A549 (cell line): ENCODE measurements around the gene DOK6. TPM values are rescaled to one million over a fixed set of nuclear protein-coding genes. Genes with fewer than 3 reads are reported as not detected.

Source experiments
- ATAC-seq, 2 experiments: fragments of 200-7000 bp in 1 of 2; fragments of >200 bp in 1 of 2; cut with Nextera tagmentation in 1 of 2; cut with Tn5 transposase in 1 of 2; 3 replicates each; pipeline versions ENCODE4 v1.8.0 to v1.9.1; 2018 to 2020; ENCODE audit warnings: mild to moderate bottlenecking in 1 of 2, moderate library complexity in 1 of 2
- CTCF ChIA-PET: fragments of 300-600 bp; sonication (Branson Sonifier 250); formaldehyde crosslinking; extraction: SDS; loops from one replicate; lab custom pipeline; 2021; ENCODE audit warnings: antibody characterized with exemption, inconsistent platforms; lab: Yijun Ruan, JAX
- POLR2A ChIA-PET: fragments of 350-600 bp; formaldehyde crosslinking; extraction: SDS; loops from one replicate; lab custom pipeline; 2021; ENCODE audit warnings: antibody characterized with exemption, inconsistent platforms; lab: Yijun Ruan, JAX
- DNase-seq, 2 experiments: peaks; one replicate each; pipeline versions ENCODE4 v3.0.0 to v3.0.0-alpha.2; 2011 to 2016; ENCODE audit warnings: low read depth in 1 of 2, low spot score in 1 of 2
- FAIRE-seq: peaks from 2 replicates; lab custom pipeline; 2011; peaks lifted over from hg19 to GRCh38; lab: Jason Lieb, UNC
- H3K27ac ChIP-seq, 2 experiments: fragments of >200 bp; sonication (Bioruptor Twin); formaldehyde crosslinking; 3 replicates each; pipeline ENCODE4 v1.5.1; 2016 to 2017
- H3K4me1 ChIP-seq: fragments of >200 bp; sonication (Bioruptor Twin); formaldehyde crosslinking; 3 replicates; pipeline ENCODE4 v1.6.1; 2016
- H3K4me2 ChIP-seq: fragments of >200 bp; sonication (Bioruptor Twin); formaldehyde crosslinking; 3 replicates; pipeline ENCODE4 v1.6.1; 2016
- H3K4me3 ChIP-seq: fragments of >200 bp; sonication (Bioruptor Twin); formaldehyde crosslinking; 3 replicates; pipeline ENCODE4 v1.5.1; 2016
- H3K9me3 ChIP-seq: fragments of >200 bp; sonication (Bioruptor Twin); formaldehyde crosslinking; 3 replicates; pipeline ENCODE4 v1.6.1; 2016
- BHLHE40 ChIP-seq: IDR thresholded peaks from 2 replicates; pipeline ENCODE4 v1.6.1; 2012; ENCODE audit warnings: low read depth, low read length, inconsistent platforms
- CBX2 ChIP-seq: fragments of 200-600 bp; sonication (generic); IDR thresholded peaks from 2 replicates; pipeline ENCODE4 v1.6.1; 2016; ENCODE audit warnings: low read depth, mild to moderate bottlenecking, borderline replicate concordance
- CEBPB ChIP-seq, 2 experiments: fragments of >200 bp in 1 of 2; sonication (Bioruptor Twin) in 1 of 2; formaldehyde crosslinking in 1 of 2; IDR thresholded peaks; 2 replicates each; pipeline ENCODE4 v1.6.1; 2012 to 2016
- CHD4 ChIP-seq: fragments of 200-600 bp; sonication (generic); IDR thresholded peaks from 2 replicates; pipeline ENCODE4 v1.6.1; 2016; ENCODE audit warnings: antibody characterized with exemption, mild to moderate bottlenecking, borderline replicate concordance
- EHMT2 ChIP-seq: fragments of 200-600 bp; sonication (generic); IDR thresholded peaks from 2 replicates; pipeline ENCODE4 v1.6.1; 2016; ENCODE audit warnings: antibody characterized with exemption, low read depth, mild to moderate bottlenecking, moderate library complexity
- FOXS1 ChIP-seq: fragments of 250-450 bp; sonication (Bioruptor Pico); IDR thresholded peaks from 2 replicates; pipeline ENCODE4 v1.5.0; 2020; ENCODE audit warnings: mild to moderate bottlenecking, moderate library complexity
- HES2 ChIP-seq: fragments of >200 bp; sonication (Bioruptor Twin); formaldehyde crosslinking; IDR thresholded peaks from 2 replicates; pipeline ENCODE4 v1.6.1; 2016
- HOXA7 ChIP-seq: fragments of 250-450 bp; sonication (Bioruptor Pico); IDR thresholded peaks from 2 replicates; pipeline ENCODE4 v1.5.0; 2020; ENCODE audit warnings: mild to moderate bottlenecking, moderate library complexity
- JUN ChIP-seq, 2 experiments: fragments of >200 bp; sonication (Bioruptor Twin); formaldehyde crosslinking; IDR thresholded peaks; 2 replicates in 1 of 2; 3 replicates in 1 of 2; pipeline ENCODE4 v1.6.1; 2016 to 2017
- JUNB ChIP-seq: fragments of >200 bp; sonication (Bioruptor Twin); formaldehyde crosslinking; IDR thresholded peaks from 2 replicates; pipeline ENCODE4 v1.6.1; 2016
- MAFK ChIP-seq: fragments of 450-650 bp; IDR thresholded peaks from 2 replicates; pipeline ENCODE4 v1.6.1; 2014; ENCODE audit not compliant: partially characterized antibody
- MYC ChIP-seq: IDR thresholded peaks from 2 replicates; pipeline ENCODE4 v1.6.1; 2012; ENCODE audit warnings: mild to moderate bottlenecking, inconsistent platforms, low read length, improper control_type of control experiment, borderline replicate concordance
- PBX3 ChIP-seq: IDR thresholded peaks from 2 replicates; pipeline ENCODE4 v1.6.1; 2012
- POLR2A ChIP-seq: IDR thresholded peaks from 2 replicates; pipeline ENCODE4 v1.6.1; 2012; ENCODE audit warnings: mild to moderate bottlenecking, low read length
- RARB ChIP-seq: fragments of 250-450 bp; sonication (Bioruptor Pico); IDR thresholded peaks from 2 replicates; pipeline ENCODE4 v1.8.0; 2021; ENCODE audit warnings: mild to moderate bottlenecking, moderate library complexity
- RCOR1 ChIP-seq: fragments of 150-350 bp; IDR thresholded peaks from 2 replicates; pipeline ENCODE4 v1.6.1; 2014; ENCODE audit warnings: antibody characterized with exemption, low read length, low read depth
- RFX5 ChIP-seq: fragments of 450-650 bp; IDR thresholded peaks from 2 replicates; pipeline ENCODE4 v1.7.1; 2014; ENCODE audit warnings: antibody characterized with exemption, mild to moderate bottlenecking, moderate library complexity
- RNF2 ChIP-seq: fragments of 200-600 bp; sonication (generic); IDR thresholded peaks from 2 replicates; pipeline ENCODE4 v1.6.1; 2016; ENCODE audit warnings: low read depth, mild to moderate bottlenecking, antibody characterized with exemption, moderate library complexity, borderline replicate concordance
- ZFP36 ChIP-seq: fragments of 450-650 bp; IDR thresholded peaks from 2 replicates; pipeline ENCODE4 v1.6.1; 2014; ENCODE audit warnings: borderline replicate concordance; ENCODE audit not compliant: partially characterized antibody
- WGBS: methylation state at CpG from one replicate; pipeline ENCODE4 v1.1.6; 2017; ENCODE audit errors: missing lambda C conversion rate; 5-methylcytosine and 5-hydroxymethylcytosine counted together
- polyA plus RNA-seq, 4 experiments: library from polyadenylated mRNA; depleted of rRNA in 3 of 4; stranded (reverse); fragments of >200 nt; fragmentation: RNase III in 1 of 4; extraction: RNeasy Plus Mini Kit Qiagen cat#74134 plus additional on column Dnase treatment in 1 of 4; gene quantifications; 2 replicates in 3 of 4; 3 replicates in 1 of 4; pipeline ENCODE4 v1.2.3, GENCODE V29; 2011 to 2017
- TF ChIP-seq, protein P1 (sequence below): IDR thresholded peaks from 2 replicates; pipeline ENCODE4 v1.6.1; 2012; ENCODE audit warnings: low read depth, borderline replicate concordance
- TF ChIP-seq, protein P2 (sequence below): fragments of 250-450 bp; sonication (Bioruptor Pico); IDR thresholded peaks from 2 replicates; pipeline ENCODE4 v1.5.0; 2021; ENCODE audit warnings: mild to moderate bottlenecking, moderate library complexity, borderline replicate concordance

DOK6 gene
- polyA plus RNA-seq, 2 of the 4 experiments (the other 2 are of a cell fraction): not detected

- H3K4me1 ChIP-seq: no peaks in the 10 kb centered on the region
- no peak overlapping the region for H3K4me2 ChIP-seq
- no peak overlapping the region for H3K27ac ChIP-seq
- DNase-seq (no peak), FAIRE-seq (no peak), ATAC-seq (no peak)
- POLR2A ChIA-PET: no interaction called here
- H3K4me3 ChIP-seq: no peak overlapping the region
- 78% methylated on average over 10 of the region's 11 CpGs for WGBS
- TF ChIP-seq RARB (no peak), HOXA7 (CRISPR knock-in tag) (no peak), PBX3 (no peak), FOXS1 (no peak), CBX2 (no peak), JUN (IDR thresholded peaks at IDR 0.05) (no peak), RFX5 (no peak), JUNB (no peak), MYC (no peak)
- TF ChIP-seq, protein P1, sequence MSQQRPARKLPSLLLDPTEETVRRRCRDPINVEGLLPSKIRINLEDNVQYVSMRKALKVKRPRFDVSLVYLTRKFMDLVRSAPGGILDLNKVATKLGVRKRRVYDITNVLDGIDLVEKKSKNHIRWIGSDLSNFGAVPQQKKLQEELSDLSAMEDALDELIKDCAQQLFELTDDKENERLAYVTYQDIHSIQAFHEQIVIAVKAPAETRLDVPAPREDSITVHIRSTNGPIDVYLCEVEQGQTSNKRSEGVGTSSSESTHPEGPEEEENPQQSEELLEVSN: no peak
- CTCF ChIA-PET: no interaction called here
- H3K9me3 ChIP-seq: no peaks in the 10 kb centered on the region
Observed at GRCh38 chr18:69840001-69840400, 439.3 kb downstream of the DOK6 start.

DNA sequence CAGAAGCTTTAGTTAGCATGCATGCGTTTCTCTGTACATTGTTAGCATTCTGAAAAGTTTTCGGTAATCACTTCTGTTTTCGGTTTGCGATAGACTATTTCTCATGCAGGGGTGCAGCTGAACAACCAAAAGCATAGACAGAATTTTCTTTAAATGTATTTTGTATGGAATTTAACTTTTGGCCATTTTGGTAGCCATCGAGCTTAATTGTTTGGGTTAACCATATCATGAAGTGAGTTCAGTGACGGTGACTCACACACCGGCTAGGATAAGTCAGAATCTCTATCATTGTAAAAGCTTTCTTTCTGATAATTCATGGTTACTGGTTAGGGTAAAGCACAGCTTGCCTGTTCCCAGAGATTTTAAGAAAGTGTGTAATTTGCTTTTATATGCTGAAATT is 439.8 kb downstream of the DOK6 start:
- FAIRE-seq: no peak
- POLR2A ChIA-PET: no interaction called here
- no peak for DNase-seq
- Histone ChIP-seq H3K4me2 (no peak overlapping the region), H3K4me1 (no peaks in the 10 kb centered on the region), H3K9me3 (no peaks in the 10 kb centered on the region), H3K4me3 (no peak overlapping the region), H3K27ac (no peak overlapping the region)
- CTCF ChIA-PET: interaction anchor here (1.2 kb wide), 1 partner anchor 10 kb away, joined by 4 read pairs; no protein-coding TSS in a partner anchor
- TF ChIP-seq CEBPB (IDR thresholded peaks at IDR 0.05) (no peak), RNF2 (no peak), EHMT2 (no peak), RCOR1 (no peak), BHLHE40 (no peak), ZFP36 (no peak), POLR2A (no peak), CHD4 (no peak)
- TF ChIP-seq, protein P2, sequence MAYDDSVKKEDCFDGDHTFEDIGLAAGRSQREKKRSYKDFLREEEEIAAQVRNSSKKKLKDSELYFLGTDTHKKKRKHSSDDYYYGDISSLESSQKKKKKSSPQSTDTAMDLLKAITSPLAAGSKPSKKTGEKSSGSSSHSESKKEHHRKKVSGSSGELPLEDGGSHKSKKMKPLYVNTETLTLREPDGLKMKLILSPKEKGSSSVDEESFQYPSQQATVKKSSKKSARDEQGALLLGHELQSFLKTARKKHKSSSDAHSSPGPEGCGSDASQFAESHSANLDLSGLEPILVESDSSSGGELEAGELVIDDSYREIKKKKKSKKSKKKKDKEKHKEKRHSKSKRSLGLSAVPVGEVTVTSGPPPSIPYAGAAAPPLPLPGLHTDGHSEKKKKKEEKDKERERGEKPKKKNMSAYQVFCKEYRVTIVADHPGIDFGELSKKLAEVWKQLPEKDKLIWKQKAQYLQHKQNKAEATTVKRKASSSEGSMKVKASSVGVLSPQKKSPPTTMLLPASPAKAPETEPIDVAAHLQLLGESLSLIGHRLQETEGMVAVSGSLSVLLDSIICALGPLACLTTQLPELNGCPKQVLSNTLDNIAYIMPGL (CRISPR knock-in tag): no peak
- no peak for ATAC-seq
- 76% methylated on average over 7 of the region's 7 CpGs for WGBS

GRCh38 chr18:69841117-69841516 is 440.4 kb downstream of the DOK6 start:
- FAIRE-seq (no peak), DNase-seq (no peak), ATAC-seq (no peak)
- H3K9me3 ChIP-seq: no peaks in the 10 kb centered on the region
- H3K4me1 ChIP-seq: no peaks in the 10 kb centered on the region
- no peak overlapping the region for H3K4me2 ChIP-seq
- no peak for TF ChIP-seq RCOR1
- no peak overlapping the region for H3K4me3 ChIP-seq
- 92% methylated on average over 7 of the region's 9 CpGs for WGBS
- H3K27ac ChIP-seq: no peak overlapping the region
- ChIA-PET POLR2A (no interaction called here), CTCF (interaction anchor here (1.2 kb wide), 1 partner anchor 10 kb away, joined by 4 read pairs; no protein-coding TSS in a partner anchor)

GRCh38 chr18:69843015-69843414 is 442.3 kb downstream of the DOK6 start:
- 69% methylated on average over 5 of the region's 5 CpGs for WGBS
- H3K27ac ChIP-seq: no peak overlapping the region
- CTCF ChIA-PET: interaction anchor here (1.0 kb wide), 1 partner anchor 244 kb away, joined by 3 read pairs; no protein-coding TSS in a partner anchor
- TF ChIP-seq MAFK (peak; percentile 83), HES2 (no peak)
- FAIRE-seq: no peak
- no peak overlapping the region for H3K4me2 ChIP-seq
- POLR2A ChIA-PET: no interaction called here
- ATAC-seq: no peak
- no peaks in the 10 kb centered on the region for H3K4me1 ChIP-seq
- DNase-seq: no peak
- no peak overlapping the region for H3K4me3 ChIP-seq
- H3K9me3 ChIP-seq: no peaks in the 10 kb centered on the region
